GM19452 (cell line): ENCODE data around the gene OR4E2.
"Not testable (repeated sequence)": the region's sequence is repeated elsewhere in the genome, so short reads cannot be mapped to it uniquely, and the experiment has no call there.

Source experiments
- ATAC-seq: cut with Tn5 transposase; IDR thresholded peaks from one replicate; pipeline ENCODE4 v1.9.1; 2021; ENCODE audit not compliant: unreplicated experiment

OR4E2 gene

GRCh38 chr14:21694425-21694824 is 40.8 kb downstream of the OR4E2 start:
- no peak for ATAC-seq

- not testable (repeated sequence) for ATAC-seq
These were observed 44.0 kb downstream of the OR4E2 start for GRCh38 chr14:21697662-21698061.

GRCh38 chr14:21698538-21698937 is 44.9 kb downstream of the OR4E2 start:
- ATAC-seq: not testable (repeated sequence)

GRCh38 chr14:21699551-21699950 is 45.9 kb downstream of the OR4E2 start:
- ATAC-seq: no peak

GRCh38 chr14:21702316-21702715 is 48.7 kb downstream of the OR4E2 start:
- ATAC-seq: no peak

DNA sequence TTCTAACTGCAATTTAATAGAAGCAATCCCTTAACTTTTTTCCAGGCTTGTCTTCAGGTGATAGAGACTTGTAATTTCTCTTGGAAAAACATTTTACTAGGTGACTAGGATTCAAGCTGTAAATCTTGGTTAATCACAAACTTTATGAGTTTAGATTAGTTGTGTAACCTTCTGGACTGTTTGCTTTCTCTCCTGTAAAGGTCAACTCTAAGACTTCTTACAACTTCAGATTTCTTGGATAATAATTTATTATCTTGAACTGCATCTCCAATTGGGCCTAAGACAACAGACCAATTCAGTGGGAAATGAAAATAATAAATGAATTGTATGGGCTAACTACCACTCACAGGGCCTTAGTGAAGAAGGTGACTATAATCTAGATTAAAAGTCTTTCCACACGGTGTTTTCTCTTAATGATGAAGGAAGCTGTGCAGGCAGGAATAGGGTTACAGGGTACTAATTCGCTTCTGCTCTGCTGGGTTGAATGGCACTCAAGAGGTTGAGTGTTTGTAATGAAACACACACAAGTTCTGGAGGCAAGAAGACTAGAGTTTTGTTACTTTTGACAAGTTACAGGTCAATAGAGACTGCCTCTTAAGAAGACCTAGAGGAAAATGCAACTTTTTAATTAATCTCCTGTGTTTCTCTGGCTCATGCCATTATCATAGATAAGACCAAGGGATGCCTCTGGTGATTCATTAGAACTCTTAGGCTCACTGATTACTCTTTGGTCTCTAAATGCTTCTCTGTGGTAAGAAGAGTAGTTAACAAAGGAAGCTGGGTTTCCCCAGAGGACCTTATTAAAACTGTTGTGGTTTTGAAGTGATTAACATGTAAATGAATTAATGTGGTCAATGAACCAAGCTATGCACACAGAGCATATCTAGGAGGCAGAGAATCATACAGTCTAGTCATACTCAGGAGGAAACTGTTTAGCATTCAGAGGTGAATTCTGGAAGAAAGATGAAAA is 50.0 kb downstream of the OR4E2 start:
- no peak for ATAC-seq

DNA sequence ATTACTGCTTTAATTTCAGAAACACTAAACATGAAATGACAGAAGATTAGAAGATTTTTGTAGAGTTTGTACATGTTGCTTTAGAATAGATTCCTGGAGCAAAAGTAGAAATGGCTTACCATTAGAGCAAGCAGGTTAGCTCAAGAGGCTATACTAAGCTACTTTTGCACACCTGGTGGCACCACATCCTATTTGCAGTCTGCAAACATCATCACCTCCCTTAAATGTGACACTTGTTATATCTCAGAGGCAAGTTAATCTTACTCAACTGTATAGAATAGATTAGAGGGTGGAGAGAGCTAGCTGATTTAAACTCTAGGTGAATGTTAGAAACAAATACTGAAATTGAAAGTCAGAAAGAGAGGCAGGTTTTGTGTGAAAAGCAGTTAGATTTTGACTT is 50.7 kb downstream of the OR4E2 start:
- ATAC-seq: no peak

DNA sequence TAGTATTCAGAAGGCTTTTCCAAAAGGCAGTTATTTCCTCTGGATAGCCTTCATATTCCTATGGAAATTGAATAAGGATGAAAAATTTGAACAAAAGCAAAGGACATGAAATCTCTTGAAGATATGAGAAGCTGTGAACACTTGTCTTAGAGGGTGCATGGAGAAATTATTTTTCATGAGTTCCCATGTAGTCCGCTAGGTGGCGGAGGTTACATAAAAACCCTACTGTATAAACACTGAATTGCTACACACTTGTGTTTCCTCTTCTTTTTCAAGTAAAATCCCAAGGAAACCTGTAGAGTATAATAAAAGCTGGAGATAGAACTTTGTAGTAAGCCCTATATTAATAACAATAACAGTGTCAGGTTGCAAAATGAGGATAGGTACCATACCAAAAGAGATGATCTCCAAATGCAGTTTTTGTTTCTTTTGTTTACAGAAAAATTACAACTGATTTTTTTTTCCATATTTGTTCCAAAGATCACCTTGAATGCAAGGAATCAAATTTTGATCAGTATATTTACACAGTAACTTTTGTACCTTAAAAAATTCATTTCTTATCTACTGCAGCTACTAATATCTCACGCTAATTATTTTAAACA is 57.8 kb downstream of the OR4E2 start:
- no peak for ATAC-seq

DNA sequence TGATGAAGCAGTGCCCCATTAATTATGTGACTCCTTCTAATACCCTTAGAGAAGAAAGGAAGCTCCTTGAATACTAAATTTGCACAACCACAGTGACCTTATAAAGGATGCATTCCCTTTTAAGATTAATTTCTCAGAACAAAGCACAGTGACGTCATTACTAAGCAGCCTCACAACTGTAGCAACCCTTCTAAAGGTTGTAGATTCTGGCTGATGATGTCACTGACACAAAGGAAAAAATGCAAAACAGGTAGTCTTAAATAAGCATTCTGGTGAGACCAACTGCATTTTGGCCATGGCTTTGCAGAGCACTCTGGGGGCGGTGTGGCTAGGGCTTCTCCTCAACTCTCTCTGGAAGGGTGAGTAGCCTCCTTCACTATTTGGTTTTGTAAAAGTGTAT is 58.4 kb downstream of the OR4E2 start:
- no peak for ATAC-seq

GRCh38 chr14:21714318-21714929 is 60.8 kb downstream of the OR4E2 start:
- ATAC-seq: no peak
